HG02571 (cell line): ENCODE data around the gene TLE6.
"Not testable (repeated sequence)": the region's sequence is repeated elsewhere in the genome, so short reads cannot be mapped to it uniquely, and the experiment has no call there.

ENCODE experiments used
- ATAC-seq: cut with Tn5 transposase; IDR thresholded peaks from one replicate; pipeline ENCODE4 v1.9.1; 2021; ENCODE audit warnings: mild to moderate bottlenecking, moderate library complexity; ENCODE audit not compliant: unreplicated experiment

TLE6 gene

DNA sequence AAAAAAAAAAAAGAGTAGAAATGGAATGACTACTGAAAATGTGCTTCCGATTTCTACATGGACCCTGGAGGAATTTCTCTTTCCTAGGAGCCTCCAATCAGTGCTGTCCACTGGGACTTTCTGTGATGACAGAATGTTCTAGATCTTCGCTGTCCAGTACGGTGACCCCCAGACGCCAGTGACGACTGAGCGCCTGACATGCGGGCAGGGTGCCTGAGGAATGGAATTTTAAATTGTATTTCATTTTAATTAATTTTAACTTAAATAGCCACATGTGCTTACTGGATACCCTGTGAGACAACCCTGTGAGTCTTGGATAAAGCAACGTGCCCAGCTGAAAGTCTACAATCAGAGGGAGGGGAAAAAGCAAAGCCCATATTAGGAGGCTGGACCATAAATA lies 4.1 kb upstream of the TLE6 start:
- ATAC-seq, result no peak

DNA sequence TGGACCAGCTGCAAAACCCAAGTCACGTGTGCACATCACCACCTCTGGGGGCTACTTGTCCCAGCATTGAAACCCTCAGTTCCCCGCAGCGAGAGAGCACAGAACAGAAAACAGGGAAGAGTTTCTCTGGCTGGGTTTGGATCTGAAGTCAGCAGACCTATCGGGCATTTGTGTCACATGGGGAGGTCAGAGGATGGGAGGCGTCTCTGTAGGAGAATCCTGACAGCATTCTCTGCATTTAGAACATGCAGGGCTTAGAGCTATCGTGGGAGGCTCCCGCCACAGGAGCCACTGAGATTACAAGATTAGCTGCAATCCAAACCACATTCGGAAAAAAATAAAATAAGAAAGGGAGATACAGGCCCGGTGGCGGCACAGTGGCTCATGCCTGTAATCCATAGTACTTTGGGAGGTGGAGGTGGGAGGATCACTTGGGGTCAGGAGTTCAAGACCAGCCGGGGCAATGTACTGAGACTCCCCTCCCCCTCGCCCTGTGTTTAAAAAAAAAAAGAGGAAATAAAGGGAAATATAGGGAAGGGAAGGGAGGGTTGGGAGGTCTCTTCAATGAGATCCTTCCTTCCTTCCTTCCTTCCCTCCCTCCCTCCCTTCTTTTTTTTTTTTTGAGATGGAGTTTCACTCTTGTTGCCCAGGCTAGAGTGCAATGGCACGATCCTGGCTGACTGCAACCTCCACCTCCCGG lies 2.9 kb upstream of the TLE6 start:
- ATAC-seq, result no peak

DNA sequence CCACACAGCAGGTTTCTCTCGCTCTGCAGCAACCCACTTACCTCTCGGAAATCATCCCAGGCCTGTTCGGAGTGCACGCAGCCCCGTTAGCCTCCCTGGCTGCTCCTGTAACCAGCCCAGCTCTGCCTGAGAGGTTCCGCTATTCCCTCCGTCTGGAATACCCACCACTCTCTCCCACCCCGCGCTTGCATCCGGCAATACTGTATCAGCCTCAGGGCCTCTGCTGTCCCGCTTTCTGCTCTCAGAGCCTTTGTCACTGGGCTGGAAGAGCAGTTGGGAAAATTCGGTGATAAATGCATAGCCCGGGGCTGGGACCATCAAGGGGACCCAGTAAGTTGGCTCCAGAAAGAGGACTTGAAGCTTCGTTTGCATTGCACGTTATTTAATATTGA lies 759 bp upstream of the TLE6 start:
- no peak for ATAC-seq

DNA sequence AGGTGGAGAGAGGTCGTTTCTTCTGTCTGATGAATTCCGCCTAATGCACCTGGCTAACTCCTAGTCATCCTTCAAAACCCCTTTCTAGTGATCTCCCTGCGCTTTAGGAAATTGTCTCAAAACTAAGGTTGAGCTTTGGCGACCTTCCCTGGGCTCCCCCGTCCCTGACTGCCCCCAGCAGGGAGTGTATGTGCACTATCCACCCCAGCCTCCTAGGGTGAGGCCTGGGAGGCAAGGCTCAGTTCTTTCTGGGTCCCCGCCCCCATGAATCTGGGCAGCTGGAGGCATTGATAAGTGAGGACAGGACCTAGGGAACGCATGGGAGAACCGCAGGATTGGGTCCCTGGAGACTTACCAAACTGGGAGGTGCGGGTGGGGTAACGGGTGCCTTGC lies 378 bp downstream of the TLE6 start:
- no peak for ATAC-seq

DNA sequence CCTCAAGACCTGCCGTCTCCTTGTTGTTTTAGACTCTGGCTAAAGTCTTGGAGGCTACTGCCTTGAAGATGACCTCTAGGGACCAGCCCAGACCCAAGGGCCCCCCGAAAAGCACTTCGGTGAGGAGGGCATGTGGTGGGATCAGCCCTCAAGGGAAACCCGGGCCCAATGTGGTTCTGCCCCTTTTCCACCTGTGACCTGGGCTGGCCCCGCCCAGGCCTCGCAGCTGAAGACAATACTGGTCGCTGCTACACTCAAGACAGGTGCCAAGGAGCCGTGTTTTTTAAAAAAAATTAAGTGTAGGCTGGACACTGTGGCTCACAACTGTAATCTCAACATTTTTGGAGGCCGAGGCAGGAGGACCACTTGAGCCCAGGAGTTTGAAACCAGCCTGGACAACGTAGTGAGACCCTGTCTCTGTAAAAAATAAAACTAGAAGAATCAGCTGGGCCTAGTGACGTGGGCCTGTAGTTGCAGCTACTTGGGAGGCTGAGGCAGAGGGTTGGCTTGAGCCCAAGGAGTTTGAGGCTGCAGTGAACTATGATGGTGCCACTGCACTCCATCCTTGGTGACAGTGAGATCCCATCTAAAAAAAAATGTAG lies 903 bp downstream of the TLE6 start:
- no peak for ATAC-seq

DNA sequence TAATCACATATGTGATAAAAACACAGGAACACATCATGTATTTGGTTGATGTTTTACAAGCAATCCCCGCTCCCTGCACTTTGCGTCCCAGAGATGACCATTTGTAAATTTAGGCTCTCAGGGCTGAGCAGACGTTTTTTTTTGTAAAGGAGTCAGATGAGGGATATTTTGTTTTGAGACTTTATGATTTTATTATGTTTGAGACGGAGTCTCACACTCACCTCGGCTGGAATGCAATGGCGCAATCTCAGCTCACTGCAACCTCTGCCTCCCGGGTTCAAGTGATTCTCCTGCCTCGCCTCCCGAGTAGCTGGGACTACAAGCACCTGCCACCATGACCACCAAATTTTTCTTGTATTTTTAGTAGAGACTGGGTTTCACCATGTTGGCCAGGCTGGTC lies 1.4 kb downstream of the TLE6 start:
- ATAC-seq, result no peak

DNA sequence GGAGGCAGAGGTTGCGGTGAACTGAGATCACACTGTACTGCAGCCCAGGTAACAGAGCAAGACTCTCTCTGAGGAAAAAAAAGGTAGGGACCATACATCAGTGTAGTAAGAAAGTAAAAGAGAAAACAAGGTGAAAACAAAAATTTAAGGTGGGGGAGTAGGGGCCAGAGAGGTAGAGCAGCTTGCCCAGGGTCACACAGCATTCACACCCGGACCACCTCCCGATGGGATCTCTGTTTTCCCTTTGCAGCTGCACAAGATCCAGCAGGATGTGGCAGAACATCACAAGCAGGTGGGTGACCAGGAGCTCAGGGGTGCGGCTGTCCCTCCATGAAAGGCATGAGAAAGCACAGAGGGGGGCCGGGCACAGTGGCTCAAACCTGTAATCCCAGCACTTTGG lies 4.5 kb downstream of the TLE6 start:
- no peak for ATAC-seq

DNA sequence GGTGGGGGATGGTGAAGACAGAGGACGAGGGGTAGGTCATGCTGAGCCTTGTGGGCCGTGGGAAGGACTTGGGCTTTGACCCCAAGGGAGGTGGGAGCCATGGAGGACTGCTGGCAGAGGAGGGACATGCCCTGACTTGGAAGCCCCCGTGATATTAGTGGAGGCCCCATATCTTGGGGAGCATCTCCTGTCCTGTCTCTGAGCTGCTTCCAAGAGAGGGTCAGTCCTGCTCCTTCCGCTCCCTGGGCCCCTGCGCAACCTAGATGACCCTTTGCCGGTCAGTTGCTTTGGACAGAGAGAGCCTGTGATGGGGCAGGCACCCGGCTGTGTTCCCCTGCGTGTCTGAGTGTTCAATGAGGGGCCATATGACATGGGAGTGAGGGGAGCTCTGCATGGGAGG lies 5.2 kb downstream of the TLE6 start:
- ATAC-seq, result no peak

DNA sequence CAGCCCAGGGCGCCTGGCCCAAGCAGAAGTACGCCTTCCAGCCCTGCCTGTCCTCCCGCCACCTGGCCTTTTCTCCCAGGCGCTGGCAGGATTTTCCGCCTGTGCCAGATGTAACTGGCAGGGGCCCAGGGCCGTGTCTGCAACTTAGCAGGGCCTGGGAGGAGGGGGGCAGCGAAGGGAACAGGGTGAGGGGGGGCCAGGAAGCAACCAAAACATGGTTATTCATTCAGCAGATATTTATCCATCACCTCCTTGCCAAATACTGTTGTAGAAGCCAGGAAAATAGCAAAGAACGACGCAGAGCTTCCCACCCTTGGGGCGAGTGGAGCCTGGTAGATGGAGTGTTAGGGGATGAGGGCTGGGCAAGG lies 5.6 kb downstream of the TLE6 start:
- no peak for ATAC-seq

DNA sequence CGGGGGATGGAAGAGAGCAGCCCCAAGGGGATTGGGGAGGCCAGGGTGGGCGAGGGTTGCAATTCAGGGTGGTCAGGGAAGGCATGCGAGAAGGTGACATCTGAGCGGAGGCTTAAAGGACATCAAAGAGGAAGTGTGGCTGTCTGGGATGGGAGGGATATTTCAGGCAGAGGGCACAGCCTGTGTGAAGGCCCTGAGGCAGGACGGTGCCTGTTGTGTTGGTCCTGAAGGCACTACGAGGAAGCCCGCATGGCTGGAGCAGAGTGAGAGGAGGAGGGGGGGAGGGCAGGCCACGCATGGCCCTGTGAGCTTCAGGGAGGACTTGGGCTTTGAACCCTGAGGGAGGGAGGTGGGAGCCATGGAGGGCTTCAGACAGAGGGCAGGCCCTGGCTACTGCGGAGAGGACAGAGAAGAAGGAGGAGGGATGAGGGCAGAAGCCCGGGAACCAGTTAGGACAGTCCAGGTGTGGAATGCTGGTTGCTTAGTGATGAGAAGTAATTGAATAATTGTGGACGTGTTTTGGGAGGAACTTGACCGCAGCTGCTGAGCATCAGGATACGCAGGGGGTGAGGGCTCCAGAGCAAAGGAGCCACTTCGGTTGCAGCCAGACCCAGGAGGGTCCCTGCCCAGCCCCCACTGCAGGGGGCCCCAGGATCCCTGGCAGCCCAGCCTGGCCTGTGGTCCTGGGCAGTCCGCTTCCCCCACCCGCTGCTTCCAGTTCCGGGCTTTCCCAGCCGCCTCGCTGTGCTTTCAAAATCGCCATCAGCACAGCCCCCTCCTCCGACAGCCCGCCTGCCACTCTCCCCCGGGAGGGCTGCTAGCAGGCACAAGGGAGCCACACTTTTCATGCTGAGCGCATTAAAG lies 6.2 kb downstream of the TLE6 start:
- ATAC-seq, result no peak

DNA sequence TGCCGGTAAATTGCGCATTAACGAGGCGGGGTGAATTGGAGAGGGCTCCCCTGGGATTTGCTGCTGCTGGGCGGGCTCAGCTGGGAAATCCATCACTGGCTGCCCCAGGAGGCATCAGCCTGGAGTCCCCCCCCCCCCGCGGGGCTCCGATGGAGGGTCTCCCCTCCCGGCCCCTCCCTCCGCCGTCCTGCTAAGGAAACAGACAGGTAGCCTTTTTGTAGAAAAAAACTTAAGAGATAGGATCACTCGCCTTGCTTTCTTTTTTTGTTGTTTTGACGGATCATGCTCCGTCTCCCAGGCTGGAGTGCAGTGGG lies 6.8 kb downstream of the TLE6 start:
- ATAC-seq, result no peak

DNA sequence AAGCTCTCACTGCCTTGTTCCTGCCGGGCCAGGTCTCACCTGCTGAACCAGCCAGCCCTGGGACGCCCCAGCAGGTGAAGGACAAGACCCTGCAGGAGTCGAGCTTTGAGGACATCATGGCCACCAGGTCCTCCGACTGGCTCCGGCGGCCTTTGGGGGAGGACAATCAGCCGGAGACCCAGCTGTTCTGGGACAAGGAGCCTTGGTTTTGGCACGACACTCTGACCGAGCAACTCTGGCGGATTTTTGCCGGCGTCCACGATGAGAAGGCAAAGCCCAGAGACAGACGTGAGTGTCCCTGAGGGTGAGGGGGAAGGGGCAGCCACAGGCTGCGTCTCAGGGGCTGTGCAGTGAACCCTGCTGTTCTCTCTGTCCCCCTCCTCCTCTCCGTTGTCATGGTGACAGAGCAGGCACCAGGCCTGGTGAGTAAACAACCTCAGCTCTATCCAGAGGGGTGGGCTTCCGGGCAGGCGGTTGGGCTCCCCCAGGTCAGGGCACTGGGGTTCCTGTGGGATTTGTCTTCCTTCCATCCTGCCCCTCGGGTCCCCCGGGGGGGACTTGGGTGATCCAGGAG lies 9.7 kb downstream of the TLE6 start:
- no peak for ATAC-seq

DNA sequence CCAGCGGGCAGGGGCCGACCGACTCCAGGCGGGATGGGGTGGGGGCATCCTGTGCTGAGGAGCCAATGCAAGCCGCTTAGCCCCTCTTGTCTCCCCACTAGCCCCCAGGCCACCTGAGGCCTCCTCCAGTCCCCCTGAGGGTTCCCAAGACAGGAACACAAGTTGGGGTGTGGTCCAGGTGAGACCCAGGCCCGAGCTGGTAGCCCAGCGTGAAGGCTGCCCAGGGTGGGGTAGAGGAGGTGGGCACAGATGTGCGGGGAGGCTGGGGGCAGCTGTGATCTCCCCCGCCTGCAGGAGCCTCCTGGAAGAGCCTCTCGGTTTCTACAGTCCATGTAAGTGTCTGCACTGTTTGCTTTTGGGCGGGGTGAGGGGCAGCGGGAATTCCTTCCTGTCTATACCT lies 10.4 kb downstream of the TLE6 start:
- no peak for ATAC-seq

DNA sequence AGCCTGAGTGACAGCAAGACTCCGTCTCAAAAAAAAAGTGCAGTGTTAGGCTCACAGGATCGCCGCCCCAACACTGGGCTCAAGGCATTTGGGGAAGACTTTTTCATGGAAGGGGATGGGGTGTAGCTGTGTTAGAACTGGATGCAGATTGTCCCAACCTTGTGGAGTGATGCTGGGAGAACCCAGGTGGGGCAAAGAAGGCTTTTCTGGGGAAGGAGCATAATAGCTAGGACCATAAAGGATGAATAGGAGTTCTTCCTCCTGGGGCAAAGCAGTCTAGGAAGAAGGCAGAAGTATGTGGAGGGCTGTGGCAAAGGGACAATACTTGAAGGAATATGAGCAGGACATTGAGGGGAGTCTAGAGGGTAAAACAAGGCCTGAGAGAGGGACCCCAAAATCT lies 11.2 kb downstream of the TLE6 start:
- ATAC-seq, result no peak

DNA sequence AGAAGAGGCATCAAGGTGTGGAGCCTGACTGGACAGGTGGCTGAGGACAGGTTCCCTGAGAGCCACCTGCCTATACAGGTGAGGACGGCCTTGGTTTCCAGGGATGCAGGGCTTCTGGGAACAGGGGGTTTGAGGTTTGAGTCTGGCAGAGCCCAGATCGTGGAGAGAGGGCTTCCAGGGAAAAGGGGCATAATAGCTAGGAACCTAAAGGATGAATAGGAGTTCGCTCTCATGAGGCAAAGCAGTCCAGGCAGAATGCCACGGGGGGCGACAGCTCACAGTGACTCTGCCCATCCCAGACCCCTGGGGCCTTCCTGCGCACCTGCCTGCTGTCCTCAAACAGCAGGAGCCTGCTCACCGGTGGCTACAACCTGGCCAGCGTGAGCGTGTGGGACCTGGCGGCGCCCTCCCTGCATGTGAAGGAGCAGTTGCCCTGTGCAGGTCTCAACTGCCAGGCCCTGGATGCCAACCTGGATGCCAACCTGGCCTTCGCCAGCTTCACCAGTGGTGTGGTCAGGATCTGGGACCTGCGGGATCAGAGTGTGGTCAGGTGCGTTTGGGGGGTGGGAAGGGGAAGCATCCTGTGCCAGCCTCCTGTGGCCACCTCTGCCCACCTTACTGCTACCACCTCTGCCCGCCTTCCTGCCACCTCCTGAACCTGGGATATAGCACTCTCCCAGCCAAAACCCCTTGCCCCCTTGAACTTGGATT lies 12.0 kb downstream of the TLE6 start:
- no peak for ATAC-seq

DNA sequence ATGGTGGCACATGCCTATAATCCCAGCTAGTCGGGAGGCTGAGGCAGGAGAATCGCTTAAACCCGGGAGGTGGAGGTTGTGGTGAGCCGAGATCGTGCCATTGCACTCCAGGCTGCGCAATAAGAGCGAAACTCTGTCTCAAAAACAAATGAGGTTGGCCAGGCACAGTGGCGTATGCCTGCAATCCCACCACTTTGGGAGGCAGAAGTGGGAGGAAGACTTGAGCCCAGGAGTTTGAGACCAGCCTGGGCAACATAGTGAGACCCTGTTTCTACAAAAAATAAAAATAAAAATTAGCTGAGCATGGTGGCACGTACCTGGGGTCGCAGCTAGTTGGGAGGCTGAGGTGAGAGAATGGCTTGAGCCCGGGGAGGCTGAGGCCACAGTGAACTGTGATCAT lies 15.0 kb downstream of the TLE6 start:
- not testable (repeated sequence) for ATAC-seq

DNA sequence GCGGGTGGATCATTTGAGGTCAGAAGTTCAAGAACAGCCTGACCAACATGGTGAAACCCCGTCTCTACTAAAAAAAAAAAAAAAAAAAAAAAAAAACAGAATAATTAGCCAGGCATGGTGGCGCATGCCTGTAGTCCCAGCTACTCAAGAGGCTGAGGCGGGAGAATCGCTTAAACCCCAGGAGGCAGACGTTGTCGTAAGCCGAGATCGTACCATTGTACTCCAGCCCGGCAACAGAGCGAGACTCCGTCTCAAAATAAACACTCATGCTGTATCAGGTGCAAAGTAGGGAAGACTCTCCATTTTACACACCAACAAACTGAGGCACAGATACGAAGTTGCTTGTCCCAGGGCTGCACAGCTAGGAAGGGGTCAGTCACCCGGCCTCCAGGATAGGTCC lies 15.6 kb downstream of the TLE6 start:
- no peak for ATAC-seq

DNA sequence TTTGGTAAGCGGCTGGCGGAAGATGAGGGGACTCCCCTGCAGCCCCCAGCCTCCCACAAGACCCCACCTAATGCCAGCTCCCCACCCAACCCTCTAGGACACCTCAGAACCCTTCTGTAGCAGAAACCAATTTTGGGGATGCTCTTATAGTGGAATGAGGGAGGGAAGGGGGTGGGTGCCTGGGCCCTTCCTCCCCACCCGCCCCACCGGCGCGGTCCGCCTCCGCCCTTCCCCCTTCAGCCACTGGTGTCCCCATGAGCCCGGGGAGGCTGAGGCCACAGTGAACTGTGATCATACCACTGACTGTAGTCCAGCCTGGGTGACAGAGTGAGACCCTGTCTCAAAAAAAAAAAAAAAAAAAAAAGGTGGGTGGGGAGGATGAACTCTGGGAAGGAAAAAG lies 16.2 kb downstream of the TLE6 start:
- no peak for ATAC-seq

DNA sequence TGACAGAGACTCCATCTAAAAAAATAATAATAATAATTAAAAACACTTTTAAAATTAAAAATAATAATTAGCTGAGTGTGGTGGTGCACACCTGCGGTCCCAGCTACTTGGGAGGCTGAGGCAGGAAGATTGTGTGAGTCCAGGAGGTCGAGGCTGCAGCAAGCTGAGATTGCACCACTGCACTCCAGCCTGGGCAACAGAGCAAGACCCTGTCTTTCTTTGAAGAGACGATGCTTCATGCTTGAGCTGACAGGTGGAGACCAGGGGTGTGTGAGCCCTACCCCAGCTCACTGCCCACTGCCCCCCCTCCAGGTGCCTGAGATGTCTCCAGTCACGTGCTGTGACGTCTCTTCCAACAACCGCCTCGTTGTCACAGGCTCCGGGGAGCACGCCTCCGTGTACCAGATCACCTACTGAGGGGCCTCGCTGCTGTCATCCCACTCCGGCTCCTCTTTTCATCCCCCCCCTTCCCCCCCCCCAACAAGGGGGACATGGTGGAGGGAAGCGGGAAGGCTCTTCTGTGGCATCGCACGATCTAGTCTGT lies 17.3 kb downstream of the TLE6 start:
- no peak for ATAC-seq

DNA sequence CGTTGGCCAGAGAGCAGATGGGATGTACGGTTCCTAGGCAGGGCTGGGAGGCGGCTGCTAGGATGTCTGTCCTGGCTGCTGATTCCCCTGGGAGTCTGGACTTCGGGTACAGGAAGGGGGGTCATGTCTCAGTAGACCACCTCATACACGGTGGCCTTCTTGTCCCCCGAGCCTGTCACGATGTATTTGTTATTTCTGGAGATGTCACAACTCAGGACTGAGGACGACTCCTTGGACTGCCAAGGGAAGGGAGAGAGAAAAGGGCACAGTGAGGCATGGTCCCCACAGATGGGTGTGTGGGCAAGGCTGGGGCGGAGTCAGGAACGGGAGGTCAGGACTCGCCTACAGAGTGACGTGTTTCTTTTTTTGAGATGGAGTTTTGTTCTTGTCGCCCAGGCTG lies 20.4 kb downstream of the TLE6 start:
- no peak for ATAC-seq

DNA sequence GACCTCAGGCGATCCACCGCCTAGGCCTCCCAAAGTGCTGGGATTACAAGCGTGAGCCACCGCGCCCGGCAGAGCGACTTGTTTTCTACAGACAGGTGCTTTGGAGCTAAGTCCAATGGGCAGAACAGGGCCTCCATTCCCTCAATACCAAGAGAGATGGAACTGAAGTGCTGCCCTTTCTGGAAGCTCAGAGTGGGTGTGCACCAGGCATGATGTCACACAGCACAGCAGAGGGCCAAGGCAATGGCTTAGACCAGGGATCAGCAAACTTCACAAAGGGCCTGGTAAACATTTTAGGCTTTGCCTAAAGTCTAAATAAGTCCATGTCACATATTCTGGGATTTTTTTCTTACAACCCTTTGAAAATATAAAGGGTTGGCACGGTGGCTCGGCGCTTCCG lies 21.3 kb downstream of the TLE6 start:
- no peak for ATAC-seq
